SK-N-SH treated with all-trans-retinoic acid at 6 μM for 48 hours (cell line): ENCODE data around the gene DUS2.

Source experiments
- ARNTL ChIP-seq: fragments of 450-650 bp; formaldehyde crosslinking; IDR thresholded peaks from 2 replicates; pipeline ENCODE4 v1.5.0; 2020; ENCODE audit warnings: low read depth, mild to moderate bottlenecking, moderate library complexity, borderline replicate concordance
- BACH2 ChIP-seq: fragments of 250-450 bp; sonication (Bioruptor Pico); IDR thresholded peaks from 2 replicates; pipeline ENCODE4 v1.9.0; 2021; ENCODE audit warnings: mild to moderate bottlenecking, borderline replicate concordance
- CSDC2 ChIP-seq: fragments of 250-450 bp; sonication (Bioruptor Pico); IDR thresholded peaks from 2 replicates; pipeline ENCODE4 v1.5.0; 2020; ENCODE audit warnings: mild to moderate bottlenecking, moderate library complexity
- ISL1 ChIP-seq: fragments of 250-450 bp; sonication (Bioruptor Pico); IDR thresholded peaks from 2 replicates; pipeline ENCODE4 v2.1.2; 2022; ENCODE audit warnings: mild to moderate bottlenecking, moderate library complexity
- OSR1 ChIP-seq: fragments of 250-450 bp; sonication (Bioruptor Pico); IDR thresholded peaks from 2 replicates; pipeline ENCODE4 v1.8.0; 2022; ENCODE audit warnings: moderate library complexity, mild to moderate bottlenecking, inconsistent platforms
- PPARA ChIP-seq: fragments of 250-450 bp; sonication (Bioruptor Pico); IDR thresholded peaks from 2 replicates; pipeline ENCODE4 v1.5.0; 2020; ENCODE audit warnings: mild to moderate bottlenecking, borderline replicate concordance
- RARB ChIP-seq: fragments of 250-450 bp; sonication (Bioruptor Pico); IDR thresholded peaks from 2 replicates; pipeline ENCODE4 v1.8.0; 2021; ENCODE audit warnings: mild to moderate bottlenecking, moderate library complexity
- SNAI2 ChIP-seq: fragments of 250-450 bp; sonication (Bioruptor Pico); IDR thresholded peaks from 2 replicates; pipeline ENCODE4 v1.5.0; 2020; ENCODE audit warnings: mild to moderate bottlenecking, moderate library complexity
- TCF4 ChIP-seq: fragments of 250-450 bp; sonication (Bioruptor Pico); IDR thresholded peaks from 2 replicates; pipeline ENCODE4 v1.8.0; 2021; ENCODE audit warnings: mild to moderate bottlenecking, moderate library complexity, borderline replicate concordance
- ZFP3 ChIP-seq: fragments of 250-450 bp; sonication (Bioruptor Pico); IDR thresholded peaks from 2 replicates; pipeline ENCODE4 v1.5.0; 2020; ENCODE audit warnings: mild to moderate bottlenecking, moderate library complexity
- ZNF70 ChIP-seq: fragments of 450-650 bp; formaldehyde crosslinking; IDR thresholded peaks from 2 replicates; pipeline ENCODE4 v1.5.0; 2020; ENCODE audit warnings: mild to moderate bottlenecking, moderate library complexity
- ZNF8 ChIP-seq: fragments of 450-650 bp; formaldehyde crosslinking; IDR thresholded peaks from 2 replicates; pipeline ENCODE4 v1.5.0; 2020; ENCODE audit warnings: mild to moderate bottlenecking, moderate library complexity
- TF ChIP-seq, protein P1 (sequence below): fragments of 250-450 bp; sonication (Bioruptor Pico); IDR thresholded peaks from 2 replicates; pipeline ENCODE4 v1.5.1; 2020; ENCODE audit warnings: low read depth, mild to moderate bottlenecking, moderate library complexity
- TF ChIP-seq, protein P2 (sequence below): fragments of 250-450 bp; sonication (Bioruptor Pico); IDR thresholded peaks from 2 replicates; pipeline ENCODE4 v1.8.0; 2020; ENCODE audit warnings: mild to moderate bottlenecking, moderate library complexity, borderline replicate concordance

DNA sequence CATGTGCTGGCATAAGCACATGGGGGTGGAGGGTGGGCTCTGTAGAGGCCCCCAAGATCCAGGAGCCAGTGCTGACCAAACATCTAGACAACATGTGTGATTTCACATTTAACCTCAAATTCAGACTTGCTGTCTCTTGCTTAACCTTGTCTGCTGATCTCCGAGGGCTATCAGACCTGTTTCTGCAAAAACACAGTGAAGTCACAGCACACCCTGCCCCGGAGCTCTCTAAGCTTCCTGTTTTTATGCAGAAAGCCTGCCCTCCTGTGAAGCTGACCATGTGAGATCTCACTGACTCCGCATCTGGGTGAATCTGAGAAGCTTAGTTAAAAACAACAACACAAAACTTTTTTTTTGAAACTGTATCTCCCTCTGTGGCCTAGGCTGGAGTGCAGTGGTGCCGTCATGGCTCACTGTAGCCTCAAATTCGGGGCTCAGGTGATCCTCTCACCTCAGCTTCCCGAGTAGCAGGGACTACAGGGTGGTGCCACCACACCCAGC, 17.2 kb upstream of the DUS2 start:
- TF ChIP-seq, protein P1, sequence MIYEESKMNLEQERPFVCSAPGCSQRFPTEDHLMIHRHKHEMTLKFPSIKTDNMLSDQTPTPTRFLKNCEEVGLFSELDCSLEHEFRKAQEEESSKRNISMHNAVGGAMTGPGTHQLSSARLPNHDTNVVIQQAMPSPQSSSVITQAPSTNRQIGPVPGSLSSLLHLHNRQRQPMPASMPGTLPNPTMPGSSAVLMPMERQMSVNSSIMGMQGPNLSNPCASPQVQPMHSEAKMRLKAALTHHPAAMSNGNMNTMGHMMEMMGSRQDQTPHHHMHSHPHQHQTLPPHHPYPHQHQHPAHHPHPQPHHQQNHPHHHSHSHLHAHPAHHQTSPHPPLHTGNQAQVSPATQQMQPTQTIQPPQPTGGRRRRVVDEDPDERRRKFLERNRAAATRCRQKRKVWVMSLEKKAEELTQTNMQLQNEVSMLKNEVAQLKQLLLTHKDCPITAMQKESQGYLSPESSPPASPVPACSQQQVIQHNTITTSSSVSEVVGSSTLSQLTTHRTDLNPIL (CRISPR knock-in tag), result no peak
- TF ChIP-seq OSR1 (no peak), SNAI2 (CRISPR knock-in tag) (no peak), ZNF70 (CRISPR knock-in tag) (no peak), TCF4 (CRISPR knock-in tag) (no peak), ZFP3 (CRISPR knock-in tag) (no peak), CSDC2 (CRISPR knock-in tag) (no peak), BACH2 (CRISPR knock-in tag) (no peak), PPARA (CRISPR knock-in tag) (no peak), ZNF8 (CRISPR knock-in tag) (no peak), ARNTL (CRISPR knock-in tag) (no peak), RARB (CRISPR knock-in tag) (no peak), ISL1 (no peak)
- TF ChIP-seq, protein P2, sequence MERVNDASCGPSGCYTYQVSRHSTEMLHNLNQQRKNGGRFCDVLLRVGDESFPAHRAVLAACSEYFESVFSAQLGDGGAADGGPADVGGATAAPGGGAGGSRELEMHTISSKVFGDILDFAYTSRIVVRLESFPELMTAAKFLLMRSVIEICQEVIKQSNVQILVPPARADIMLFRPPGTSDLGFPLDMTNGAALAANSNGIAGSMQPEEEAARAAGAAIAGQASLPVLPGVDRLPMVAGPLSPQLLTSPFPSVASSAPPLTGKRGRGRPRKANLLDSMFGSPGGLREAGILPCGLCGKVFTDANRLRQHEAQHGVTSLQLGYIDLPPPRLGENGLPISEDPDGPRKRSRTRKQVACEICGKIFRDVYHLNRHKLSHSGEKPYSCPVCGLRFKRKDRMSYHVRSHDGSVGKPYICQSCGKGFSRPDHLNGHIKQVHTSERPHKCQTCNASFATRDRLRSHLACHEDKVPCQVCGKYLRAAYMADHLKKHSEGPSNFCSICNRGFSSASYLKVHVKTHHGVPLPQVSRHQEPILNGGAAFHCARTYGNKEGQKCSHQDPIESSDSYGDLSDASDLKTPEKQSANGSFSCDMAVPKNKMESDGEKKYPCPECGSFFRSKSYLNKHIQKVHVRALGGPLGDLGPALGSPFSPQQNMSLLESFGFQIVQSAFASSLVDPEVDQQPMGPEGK, result no peak
